Ishikawa (cell line): ENCODE data around the gene SETD1A.

Experiments used
- CEBPB ChIP-seq: IDR thresholded peaks from 2 replicates; pipeline ENCODE4 v1.6.1; 2012
- CREB1 ChIP-seq: IDR thresholded peaks from 2 replicates; pipeline ENCODE4 v1.6.1; 2012; ENCODE audit warnings: low read depth
- EGR1 ChIP-seq: IDR thresholded peaks from 2 replicates; pipeline ENCODE4 v1.6.1; 2012
- EP300 ChIP-seq: IDR thresholded peaks from 2 replicates; pipeline ENCODE4 v1.6.1; 2012; ENCODE audit warnings: borderline replicate concordance
- FOXM1 ChIP-seq: IDR thresholded peaks from 2 replicates; pipeline ENCODE4 v1.6.1; 2012; ENCODE audit warnings: low read depth, borderline replicate concordance
- MAX ChIP-seq: IDR thresholded peaks from 2 replicates; pipeline ENCODE4 v1.6.1; 2012
- RAD21 ChIP-seq: IDR thresholded peaks from 2 replicates; pipeline ENCODE4 v1.6.1; 2012; ENCODE audit warnings: low read depth
- REST ChIP-seq: IDR thresholded peaks from 2 replicates; pipeline ENCODE4 v1.6.1; 2012; ENCODE audit warnings: low read depth, mild to moderate bottlenecking
- TAF1 ChIP-seq: IDR thresholded peaks from 2 replicates; pipeline ENCODE4 v1.6.1; 2012; ENCODE audit warnings: low read depth, mild to moderate bottlenecking
- TEAD4 ChIP-seq: IDR thresholded peaks from 2 replicates; pipeline ENCODE4 v1.6.1; 2012
- USF1 ChIP-seq: IDR thresholded peaks from 2 replicates; pipeline ENCODE4 v1.6.1; 2012
- YY1 ChIP-seq: IDR thresholded peaks from 2 replicates; pipeline ENCODE4 v1.6.1; 2012; ENCODE audit warnings: low read depth

GRCh38 chr16:30964574-30965226, 7.1 kb downstream of the SETD1A start:
- TF ChIP-seq EGR1, result no peak
- no peak for TF ChIP-seq TEAD4
- no peak for TF ChIP-seq CREB1
- TF ChIP-seq REST, result no peak
- TF ChIP-seq EP300, result no peak
- no peak for TF ChIP-seq MAX
- no peak for TF ChIP-seq RAD21
- no peak for TF ChIP-seq TAF1
- no peak for TF ChIP-seq USF1
- no peak for TF ChIP-seq YY1
- TF ChIP-seq FOXM1, result no peak
- TF ChIP-seq CEBPB, result no peak
